ENCODE data around the gene CCDC152.

Gene CCDC152

DNA sequence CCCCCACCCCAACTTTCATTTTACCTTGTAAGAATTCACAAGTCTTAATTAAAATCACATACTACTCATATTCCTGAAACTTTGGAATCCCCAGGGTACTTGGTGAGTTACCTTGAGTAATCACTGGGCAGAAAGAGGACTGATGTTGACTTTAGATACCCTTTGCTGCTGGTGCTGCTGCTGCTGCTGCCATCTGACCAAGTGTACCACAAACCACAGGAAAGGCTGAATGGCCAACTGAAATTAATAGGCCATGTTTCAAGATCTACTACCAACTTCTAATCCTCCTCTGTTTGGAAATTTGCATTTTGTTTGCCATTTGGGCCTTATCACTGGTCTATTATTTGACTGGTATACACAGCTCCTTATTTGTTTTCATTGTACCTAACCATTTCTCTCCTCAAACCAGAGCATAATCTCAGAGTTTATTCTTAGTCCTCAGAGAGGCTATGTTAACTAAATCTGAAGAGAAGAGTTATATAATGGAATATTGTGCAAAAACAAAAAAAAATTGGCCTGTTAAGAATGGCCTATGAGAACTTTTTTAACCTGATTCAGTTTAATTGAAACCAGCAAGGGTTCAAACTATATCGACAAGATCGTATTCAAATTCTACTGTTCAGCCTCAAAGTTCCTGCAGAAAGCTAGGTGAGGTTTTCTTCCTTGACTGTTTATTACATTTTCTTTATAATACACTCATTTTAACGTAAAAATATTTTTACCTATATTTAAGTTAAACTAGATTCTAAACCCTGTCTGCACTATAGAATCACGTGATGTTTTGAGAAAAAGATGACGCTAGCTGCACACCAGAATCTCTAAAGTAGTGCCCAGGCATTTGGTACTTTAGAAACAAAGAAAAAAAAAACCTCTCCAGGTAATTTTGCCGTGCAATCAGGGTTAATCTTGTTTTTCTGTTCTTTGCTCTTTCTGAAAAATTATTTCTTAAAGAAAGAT is 41.9 kb downstream of the CCDC152 start:
- TF ChIP-seq, protein P1, sequence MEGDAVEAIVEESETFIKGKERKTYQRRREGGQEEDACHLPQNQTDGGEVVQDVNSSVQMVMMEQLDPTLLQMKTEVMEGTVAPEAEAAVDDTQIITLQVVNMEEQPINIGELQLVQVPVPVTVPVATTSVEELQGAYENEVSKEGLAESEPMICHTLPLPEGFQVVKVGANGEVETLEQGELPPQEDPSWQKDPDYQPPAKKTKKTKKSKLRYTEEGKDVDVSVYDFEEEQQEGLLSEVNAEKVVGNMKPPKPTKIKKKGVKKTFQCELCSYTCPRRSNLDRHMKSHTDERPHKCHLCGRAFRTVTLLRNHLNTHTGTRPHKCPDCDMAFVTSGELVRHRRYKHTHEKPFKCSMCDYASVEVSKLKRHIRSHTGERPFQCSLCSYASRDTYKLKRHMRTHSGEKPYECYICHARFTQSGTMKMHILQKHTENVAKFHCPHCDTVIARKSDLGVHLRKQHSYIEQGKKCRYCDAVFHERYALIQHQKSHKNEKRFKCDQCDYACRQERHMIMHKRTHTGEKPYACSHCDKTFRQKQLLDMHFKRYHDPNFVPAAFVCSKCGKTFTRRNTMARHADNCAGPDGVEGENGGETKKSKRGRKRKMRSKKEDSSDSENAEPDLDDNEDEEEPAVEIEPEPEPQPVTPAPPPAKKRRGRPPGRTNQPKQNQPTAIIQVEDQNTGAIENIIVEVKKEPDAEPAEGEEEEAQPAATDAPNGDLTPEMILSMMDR (IDR thresholded peaks at IDR 0.05; ENCODE audit: unreplicated experiment in 3 of 3), result no peak
- peaks cover 22% of the 10 kb centered on the region for H3K9me3 Mint-ChIP-seq
- H3K36me3 Mint-ChIP-seq (ENCODE audit: low read depth), result peaks cover 33% of the 10 kb centered on the region
- no peaks in the 10 kb centered on the region for H3K27me3 Mint-ChIP-seq (ENCODE audit: low read depth)
- no peaks in the 10 kb centered on the region for H3K4me1 Mint-ChIP-seq
- H3K4me3 Mint-ChIP-seq, result no peak overlapping the region
- no peak overlapping the region for H3K27ac Mint-ChIP-seq

DNA sequence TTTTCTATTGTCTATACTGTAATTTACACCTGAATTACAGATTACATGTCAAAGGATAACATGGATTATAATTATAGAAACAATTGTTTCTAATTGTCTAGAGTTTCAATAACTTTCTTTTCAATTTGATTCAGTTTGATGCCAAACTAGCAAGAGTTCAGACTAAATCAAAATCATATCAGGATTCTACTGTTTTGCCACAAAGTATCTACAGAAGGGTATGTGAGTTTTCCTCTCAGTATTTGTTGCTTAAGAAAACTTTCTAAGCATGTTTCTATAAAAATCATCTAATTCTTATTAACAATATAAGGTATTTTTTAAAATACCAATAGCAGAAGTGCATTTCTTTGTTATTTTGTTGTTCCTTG is 42.6 kb downstream of the CCDC152 start:
- TF ChIP-seq, protein P1 (IDR thresholded peaks at IDR 0.05; ENCODE audit: unreplicated experiment in 3 of 3), result no peak
- H3K4me3 Mint-ChIP-seq, result no peak overlapping the region
- no peaks in the 10 kb centered on the region for H3K27me3 Mint-ChIP-seq (ENCODE audit: low read depth)
- peaks cover 18% of the 10 kb centered on the region for H3K9me3 Mint-ChIP-seq
- no peak overlapping the region for H3K27ac Mint-ChIP-seq
- no peaks in the 10 kb centered on the region for H3K4me1 Mint-ChIP-seq
- H3K36me3 Mint-ChIP-seq (ENCODE audit: low read depth), result peaks cover 38% of the 10 kb centered on the region

DNA sequence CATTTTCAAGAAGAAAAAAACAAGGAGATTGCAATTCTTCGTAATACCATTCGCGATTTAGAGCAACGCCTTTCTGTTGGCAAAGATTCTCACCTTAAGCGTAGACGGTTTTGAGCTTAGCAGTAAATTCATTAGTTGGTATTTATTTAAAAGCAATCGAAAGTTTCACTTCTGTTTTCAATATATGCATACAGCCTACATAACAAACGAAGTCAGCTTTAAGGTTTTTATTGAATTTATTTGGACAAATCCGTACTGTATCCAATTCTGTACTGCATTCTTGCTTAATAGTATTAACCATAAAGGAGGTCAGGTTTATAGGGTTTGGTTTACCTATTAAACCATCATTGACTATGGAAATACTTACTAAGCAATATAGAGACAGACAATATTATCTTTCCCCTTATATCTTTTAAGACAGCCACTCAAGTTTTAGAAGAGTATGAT is 43.1 kb downstream of the CCDC152 start:
- H3K36me3 Mint-ChIP-seq (ENCODE audit: low read depth), result peaks cover 43% of the 10 kb centered on the region
- no peaks in the 10 kb centered on the region for H3K27me3 Mint-ChIP-seq (ENCODE audit: low read depth)
- H3K4me3 Mint-ChIP-seq, result no peak overlapping the region
- no peak overlapping the region for H3K27ac Mint-ChIP-seq
- H3K9me3 Mint-ChIP-seq, result peaks cover 14% of the 10 kb centered on the region
- no peaks in the 10 kb centered on the region for H3K4me1 Mint-ChIP-seq
- TF ChIP-seq, protein P1 (IDR thresholded peaks at IDR 0.05; ENCODE audit: unreplicated experiment in 3 of 3), result no peak

DNA sequence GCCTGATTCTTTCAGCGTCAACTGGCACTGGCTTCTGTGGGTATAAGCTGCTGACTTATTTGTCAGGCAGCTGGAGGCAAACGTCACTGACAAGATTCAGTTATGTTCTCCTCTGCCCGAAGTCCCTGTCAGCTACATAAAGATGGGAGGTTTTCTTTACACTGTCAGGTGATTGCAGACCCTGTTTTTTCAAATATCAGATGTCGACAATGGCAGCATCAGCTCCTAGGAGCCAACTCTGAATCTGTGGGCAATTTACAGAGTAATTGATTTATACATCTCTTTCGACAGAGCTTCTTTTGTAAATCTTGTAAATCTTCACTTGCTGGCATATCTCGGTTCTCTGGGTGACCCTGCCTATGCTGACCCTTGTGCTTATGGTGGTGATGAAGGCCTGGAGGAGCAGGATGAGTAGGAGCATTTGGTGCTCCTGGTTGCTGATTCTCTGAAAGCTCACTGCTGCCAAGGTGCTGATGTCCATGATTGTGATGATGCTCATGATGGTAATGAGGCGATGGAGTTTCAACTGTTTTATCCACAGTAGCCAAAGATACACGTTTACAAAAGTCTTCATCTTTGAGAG is 44.2 kb downstream of the CCDC152 start:
- no peak overlapping the region for H3K4me3 Mint-ChIP-seq
- no peak overlapping the region for H3K27ac Mint-ChIP-seq
- no peaks in the 10 kb centered on the region for H3K4me1 Mint-ChIP-seq
- no peaks in the 10 kb centered on the region for H3K27me3 Mint-ChIP-seq (ENCODE audit: low read depth)
- peaks cover 51% of the 10 kb centered on the region for H3K36me3 Mint-ChIP-seq (ENCODE audit: low read depth)
- peaks cover 11% of the 10 kb centered on the region for H3K9me3 Mint-ChIP-seq
- TF ChIP-seq, protein P1 (IDR thresholded peaks at IDR 0.05; ENCODE audit: unreplicated experiment in 3 of 3), result no peak

DNA sequence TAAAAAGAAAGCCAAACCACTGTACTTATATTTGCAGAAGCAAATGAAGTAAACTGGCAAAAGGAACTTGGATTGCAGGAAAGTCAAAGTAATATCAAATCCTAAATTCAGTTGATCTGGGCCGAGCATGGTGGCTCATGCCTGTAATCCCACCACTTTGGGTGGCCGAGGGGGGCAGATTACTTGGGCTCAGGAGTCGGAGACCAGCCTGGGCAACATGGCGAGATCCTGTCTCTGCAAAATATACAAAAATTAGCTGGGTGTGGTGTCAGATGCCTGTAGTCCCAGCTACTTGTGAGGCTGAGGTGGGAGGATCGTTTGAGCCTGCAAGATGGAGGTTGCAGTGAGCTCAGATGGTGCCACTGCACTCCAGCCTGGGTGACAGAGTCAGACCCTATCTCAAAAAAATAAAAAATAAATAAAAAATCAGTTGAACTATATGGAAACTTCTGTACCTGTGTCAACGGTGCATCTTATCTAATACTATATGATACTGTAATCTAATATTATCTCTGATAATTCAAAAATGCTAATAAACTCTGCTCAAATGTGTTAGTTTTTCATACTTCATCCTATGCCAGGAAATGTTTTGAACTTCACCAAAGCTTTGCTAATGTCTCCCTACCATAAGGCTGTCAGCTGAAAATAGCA is 45.0 kb downstream of the CCDC152 start:
- H3K4me3 Mint-ChIP-seq, result no peak overlapping the region
- TF ChIP-seq, protein P1 (IDR thresholded peaks at IDR 0.05; ENCODE audit: unreplicated experiment in 3 of 3), result no peak
- H3K4me1 Mint-ChIP-seq, result no peaks in the 10 kb centered on the region
- no peak overlapping the region for H3K27ac Mint-ChIP-seq
- peaks cover 59% of the 10 kb centered on the region for H3K36me3 Mint-ChIP-seq (ENCODE audit: low read depth)
- no peaks in the 10 kb centered on the region for H3K27me3 Mint-ChIP-seq (ENCODE audit: low read depth)
- peaks cover 11% of the 10 kb centered on the region for H3K9me3 Mint-ChIP-seq
